K562 (cell line): ENCODE results near the gene DDX55. TPM values are rescaled to one million over a fixed set of nuclear protein-coding genes. Genes with fewer than 3 reads are reported as not detected.

Source experiments
- C11orf30 ChIP-seq: fragments of 450-650 bp; IDR thresholded peaks from 2 replicates; pipeline ENCODE4 v1.6.1; 2016; ENCODE audit warnings: low read depth, mild to moderate bottlenecking
- CBFB ChIP-seq: sonication (generic); formaldehyde crosslinking; IDR thresholded peaks from 2 replicates; pipeline ENCODE4 v1.4.0; 2020; ENCODE audit warnings: mild to moderate bottlenecking, missing genetic modification reagents
- CBX2 ChIP-seq: fragments of 200-600 bp; sonication (generic); IDR thresholded peaks from one replicate; pipeline ENCODE4 v1.6.1; 2012; ENCODE audit warnings: mild to moderate bottlenecking, low read length, inconsistent platforms; ENCODE audit not compliant: insufficient read depth, poor library complexity, severe bottlenecking
- CBX3 ChIP-seq, 2 experiments: IDR thresholded peaks; 1 replicate in 1 of 2; 2 replicates in 1 of 2; pipeline ENCODE4 v1.6.1; 2012; ENCODE audit warnings: inconsistent platforms in 2 of 2, low read length in 2 of 2, borderline replicate concordance in 1 of 2, control low read depth in 1 of 2
- polyA plus RNA-seq, 8 experiments: library from polyadenylated mRNA; depleted of rRNA in 4 of 8; stranded (reverse) in 5 of 8; unstranded in 3 of 8; fragments of >200 nt; fragmentation: Nextera tagmentation in 2 of 8; fragmentation: Illumina TruSeq in 1 of 8; extraction: Ambion mirVana in 2 of 8; extraction: Trizol in 1 of 8; gene quantifications; 2 replicates each; pipeline versions ENCODE4 v1.2.1 to v1.2.3, GENCODE V29; 2011 to 2014; ENCODE audit warnings: inconsistent platforms in 1 of 8, missing spikeins in 1 of 8
- total RNA-seq, 7 experiments: library from RNA; depleted of rRNA in 6 of 7; stranded (reverse); fragments of >200 nt in 6 of 7; fragmentation: Illumina TruSeq in 2 of 7; extraction: Trizol in 2 of 7; gene quantifications; 2 replicates each; pipeline versions ENCODE4 v1.2.1 to v1.2.3, GENCODE V29; 2011 to 2021; ENCODE audit warnings: low replicate concordance in 1 of 7
- TF ChIP-seq, protein P1 (sequence below), 2 experiments: fragments of 450-650 bp; IDR thresholded peaks; 2 replicates each; pipeline ENCODE4 v1.6.1; 2018; ENCODE audit warnings: mild to moderate bottlenecking in 2 of 2, low read depth in 1 of 2; ENCODE audit not compliant: partially characterized antibody in 2 of 2
- TF ChIP-seq, protein P2 (sequence below): fragments of 450-650 bp; IDR thresholded peaks from 2 replicates; pipeline ENCODE4 v1.6.1; 2016; ENCODE audit warnings: mild to moderate bottlenecking, moderate library complexity
- TF ChIP-seq, protein P3 (sequence below): sonication (generic); formaldehyde crosslinking; IDR thresholded peaks from 2 replicates; pipeline ENCODE4 v1.9.0; 2022; ENCODE audit warnings: mild to moderate bottlenecking, missing genetic modification reagents
- TF ChIP-seq, protein P4 (sequence below): fragments of 450-650 bp; formaldehyde crosslinking; IDR thresholded peaks from 2 replicates; pipeline ENCODE4 v1.4.0; 2020; ENCODE audit warnings: mild to moderate bottlenecking, mixed read lengths

Gene DDX55
- total and polyA plus RNA-seq, 9 of the 15 experiments (the other 6 are each of a cell fraction or from before 2014, with no cell fraction given), result 10.6 to 71.0 (median 60.9) TPM

DNA sequence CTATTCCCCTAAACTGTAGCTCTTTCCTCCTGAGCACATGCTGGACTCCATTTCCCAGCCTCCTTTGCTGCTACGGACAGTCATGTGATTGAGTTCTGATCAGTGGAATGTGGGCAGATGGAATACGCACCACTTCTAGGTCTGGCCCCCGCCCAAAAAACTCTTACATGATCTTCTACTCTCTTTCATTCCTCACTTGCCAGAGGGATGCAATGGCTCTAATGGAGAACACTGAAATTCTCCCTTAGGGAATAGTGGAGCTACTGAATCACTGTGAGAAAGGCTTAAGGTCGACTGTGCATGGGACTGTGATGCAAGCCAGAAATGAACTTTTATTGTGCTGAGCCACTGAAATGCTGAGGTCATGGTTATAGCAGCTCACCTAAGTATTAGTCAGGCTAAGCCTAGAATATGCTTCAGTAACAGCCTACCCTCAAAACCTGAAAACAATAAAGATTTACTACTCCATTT, 30.5 kb upstream of the DDX55 start (continued):
- TF ChIP-seq CBX2 (no peak), CBX3 (IDR thresholded peaks at IDR 0.05; ENCODE audit: borderline replicate concordance in 1 of 2, low read length in 2 of 2) (0 out of 3 replicates have a peak, but pooled peaks of 1 of the 2 experiments have one; percentile 31), CBFB (CRISPR knock-in tag) (no peak), C11orf30 (peak; percentile 53)
- TF ChIP-seq, protein P1, sequence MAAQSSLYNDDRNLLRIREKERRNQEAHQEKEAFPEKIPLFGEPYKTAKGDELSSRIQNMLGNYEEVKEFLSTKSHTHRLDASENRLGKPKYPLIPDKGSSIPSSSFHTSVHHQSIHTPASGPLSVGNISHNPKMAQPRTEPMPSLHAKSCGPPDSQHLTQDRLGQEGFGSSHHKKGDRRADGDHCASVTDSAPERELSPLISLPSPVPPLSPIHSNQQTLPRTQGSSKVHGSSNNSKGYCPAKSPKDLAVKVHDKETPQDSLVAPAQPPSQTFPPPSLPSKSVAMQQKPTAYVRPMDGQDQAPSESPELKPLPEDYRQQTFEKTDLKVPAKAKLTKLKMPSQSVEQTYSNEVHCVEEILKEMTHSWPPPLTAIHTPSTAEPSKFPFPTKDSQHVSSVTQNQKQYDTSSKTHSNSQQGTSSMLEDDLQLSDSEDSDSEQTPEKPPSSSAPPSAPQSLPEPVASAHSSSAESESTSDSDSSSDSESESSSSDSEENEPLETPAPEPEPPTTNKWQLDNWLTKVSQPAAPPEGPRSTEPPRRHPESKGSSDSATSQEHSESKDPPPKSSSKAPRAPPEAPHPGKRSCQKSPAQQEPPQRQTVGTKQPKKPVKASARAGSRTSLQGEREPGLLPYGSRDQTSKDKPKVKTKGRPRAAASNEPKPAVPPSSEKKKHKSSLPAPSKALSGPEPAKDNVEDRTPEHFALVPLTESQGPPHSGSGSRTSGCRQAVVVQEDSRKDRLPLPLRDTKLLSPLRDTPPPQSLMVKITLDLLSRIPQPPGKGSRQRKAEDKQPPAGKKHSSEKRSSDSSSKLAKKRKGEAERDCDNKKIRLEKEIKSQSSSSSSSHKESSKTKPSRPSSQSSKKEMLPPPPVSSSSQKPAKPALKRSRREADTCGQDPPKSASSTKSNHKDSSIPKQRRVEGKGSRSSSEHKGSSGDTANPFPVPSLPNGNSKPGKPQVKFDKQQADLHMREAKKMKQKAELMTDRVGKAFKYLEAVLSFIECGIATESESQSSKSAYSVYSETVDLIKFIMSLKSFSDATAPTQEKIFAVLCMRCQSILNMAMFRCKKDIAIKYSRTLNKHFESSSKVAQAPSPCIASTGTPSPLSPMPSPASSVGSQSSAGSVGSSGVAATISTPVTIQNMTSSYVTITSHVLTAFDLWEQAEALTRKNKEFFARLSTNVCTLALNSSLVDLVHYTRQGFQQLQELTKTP (IDR thresholded peaks at IDR 0.05; ENCODE audit: low read depth in 1 of 2, partially characterized antibody in 2 of 2), result peak in 1 of 2 experiments; percentile 80
- TF ChIP-seq, protein P2, sequence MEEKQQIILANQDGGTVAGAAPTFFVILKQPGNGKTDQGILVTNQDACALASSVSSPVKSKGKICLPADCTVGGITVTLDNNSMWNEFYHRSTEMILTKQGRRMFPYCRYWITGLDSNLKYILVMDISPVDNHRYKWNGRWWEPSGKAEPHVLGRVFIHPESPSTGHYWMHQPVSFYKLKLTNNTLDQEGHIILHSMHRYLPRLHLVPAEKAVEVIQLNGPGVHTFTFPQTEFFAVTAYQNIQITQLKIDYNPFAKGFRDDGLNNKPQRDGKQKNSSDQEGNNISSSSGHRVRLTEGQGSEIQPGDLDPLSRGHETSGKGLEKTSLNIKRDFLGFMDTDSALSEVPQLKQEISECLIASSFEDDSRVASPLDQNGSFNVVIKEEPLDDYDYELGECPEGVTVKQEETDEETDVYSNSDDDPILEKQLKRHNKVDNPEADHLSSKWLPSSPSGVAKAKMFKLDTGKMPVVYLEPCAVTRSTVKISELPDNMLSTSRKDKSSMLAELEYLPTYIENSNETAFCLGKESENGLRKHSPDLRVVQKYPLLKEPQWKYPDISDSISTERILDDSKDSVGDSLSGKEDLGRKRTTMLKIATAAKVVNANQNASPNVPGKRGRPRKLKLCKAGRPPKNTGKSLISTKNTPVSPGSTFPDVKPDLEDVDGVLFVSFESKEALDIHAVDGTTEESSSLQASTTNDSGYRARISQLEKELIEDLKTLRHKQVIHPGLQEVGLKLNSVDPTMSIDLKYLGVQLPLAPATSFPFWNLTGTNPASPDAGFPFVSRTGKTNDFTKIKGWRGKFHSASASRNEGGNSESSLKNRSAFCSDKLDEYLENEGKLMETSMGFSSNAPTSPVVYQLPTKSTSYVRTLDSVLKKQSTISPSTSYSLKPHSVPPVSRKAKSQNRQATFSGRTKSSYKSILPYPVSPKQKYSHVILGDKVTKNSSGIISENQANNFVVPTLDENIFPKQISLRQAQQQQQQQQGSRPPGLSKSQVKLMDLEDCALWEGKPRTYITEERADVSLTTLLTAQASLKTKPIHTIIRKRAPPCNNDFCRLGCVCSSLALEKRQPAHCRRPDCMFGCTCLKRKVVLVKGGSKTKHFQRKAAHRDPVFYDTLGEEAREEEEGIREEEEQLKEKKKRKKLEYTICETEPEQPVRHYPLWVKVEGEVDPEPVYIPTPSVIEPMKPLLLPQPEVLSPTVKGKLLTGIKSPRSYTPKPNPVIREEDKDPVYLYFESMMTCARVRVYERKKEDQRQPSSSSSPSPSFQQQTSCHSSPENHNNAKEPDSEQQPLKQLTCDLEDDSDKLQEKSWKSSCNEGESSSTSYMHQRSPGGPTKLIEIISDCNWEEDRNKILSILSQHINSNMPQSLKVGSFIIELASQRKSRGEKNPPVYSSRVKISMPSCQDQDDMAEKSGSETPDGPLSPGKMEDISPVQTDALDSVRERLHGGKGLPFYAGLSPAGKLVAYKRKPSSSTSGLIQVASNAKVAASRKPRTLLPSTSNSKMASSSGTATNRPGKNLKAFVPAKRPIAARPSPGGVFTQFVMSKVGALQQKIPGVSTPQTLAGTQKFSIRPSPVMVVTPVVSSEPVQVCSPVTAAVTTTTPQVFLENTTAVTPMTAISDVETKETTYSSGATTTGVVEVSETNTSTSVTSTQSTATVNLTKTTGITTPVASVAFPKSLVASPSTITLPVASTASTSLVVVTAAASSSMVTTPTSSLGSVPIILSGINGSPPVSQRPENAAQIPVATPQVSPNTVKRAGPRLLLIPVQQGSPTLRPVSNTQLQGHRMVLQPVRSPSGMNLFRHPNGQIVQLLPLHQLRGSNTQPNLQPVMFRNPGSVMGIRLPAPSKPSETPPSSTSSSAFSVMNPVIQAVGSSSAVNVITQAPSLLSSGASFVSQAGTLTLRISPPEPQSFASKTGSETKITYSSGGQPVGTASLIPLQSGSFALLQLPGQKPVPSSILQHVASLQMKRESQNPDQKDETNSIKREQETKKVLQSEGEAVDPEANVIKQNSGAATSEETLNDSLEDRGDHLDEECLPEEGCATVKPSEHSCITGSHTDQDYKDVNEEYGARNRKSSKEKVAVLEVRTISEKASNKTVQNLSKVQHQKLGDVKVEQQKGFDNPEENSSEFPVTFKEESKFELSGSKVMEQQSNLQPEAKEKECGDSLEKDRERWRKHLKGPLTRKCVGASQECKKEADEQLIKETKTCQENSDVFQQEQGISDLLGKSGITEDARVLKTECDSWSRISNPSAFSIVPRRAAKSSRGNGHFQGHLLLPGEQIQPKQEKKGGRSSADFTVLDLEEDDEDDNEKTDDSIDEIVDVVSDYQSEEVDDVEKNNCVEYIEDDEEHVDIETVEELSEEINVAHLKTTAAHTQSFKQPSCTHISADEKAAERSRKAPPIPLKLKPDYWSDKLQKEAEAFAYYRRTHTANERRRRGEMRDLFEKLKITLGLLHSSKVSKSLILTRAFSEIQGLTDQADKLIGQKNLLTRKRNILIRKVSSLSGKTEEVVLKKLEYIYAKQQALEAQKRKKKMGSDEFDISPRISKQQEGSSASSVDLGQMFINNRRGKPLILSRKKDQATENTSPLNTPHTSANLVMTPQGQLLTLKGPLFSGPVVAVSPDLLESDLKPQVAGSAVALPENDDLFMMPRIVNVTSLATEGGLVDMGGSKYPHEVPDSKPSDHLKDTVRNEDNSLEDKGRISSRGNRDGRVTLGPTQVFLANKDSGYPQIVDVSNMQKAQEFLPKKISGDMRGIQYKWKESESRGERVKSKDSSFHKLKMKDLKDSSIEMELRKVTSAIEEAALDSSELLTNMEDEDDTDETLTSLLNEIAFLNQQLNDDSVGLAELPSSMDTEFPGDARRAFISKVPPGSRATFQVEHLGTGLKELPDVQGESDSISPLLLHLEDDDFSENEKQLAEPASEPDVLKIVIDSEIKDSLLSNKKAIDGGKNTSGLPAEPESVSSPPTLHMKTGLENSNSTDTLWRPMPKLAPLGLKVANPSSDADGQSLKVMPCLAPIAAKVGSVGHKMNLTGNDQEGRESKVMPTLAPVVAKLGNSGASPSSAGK, result peak; percentile 34; the same call in 1 of the 2 replicates
- TF ChIP-seq, protein P3, sequence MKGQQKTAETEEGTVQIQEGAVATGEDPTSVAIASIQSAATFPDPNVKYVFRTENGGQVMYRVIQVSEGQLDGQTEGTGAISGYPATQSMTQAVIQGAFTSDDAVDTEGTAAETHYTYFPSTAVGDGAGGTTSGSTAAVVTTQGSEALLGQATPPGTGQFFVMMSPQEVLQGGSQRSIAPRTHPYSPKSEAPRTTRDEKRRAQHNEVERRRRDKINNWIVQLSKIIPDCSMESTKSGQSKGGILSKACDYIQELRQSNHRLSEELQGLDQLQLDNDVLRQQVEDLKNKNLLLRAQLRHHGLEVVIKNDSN (CRISPR knock-in tag), result peak; percentile 90
- TF ChIP-seq, protein P4, sequence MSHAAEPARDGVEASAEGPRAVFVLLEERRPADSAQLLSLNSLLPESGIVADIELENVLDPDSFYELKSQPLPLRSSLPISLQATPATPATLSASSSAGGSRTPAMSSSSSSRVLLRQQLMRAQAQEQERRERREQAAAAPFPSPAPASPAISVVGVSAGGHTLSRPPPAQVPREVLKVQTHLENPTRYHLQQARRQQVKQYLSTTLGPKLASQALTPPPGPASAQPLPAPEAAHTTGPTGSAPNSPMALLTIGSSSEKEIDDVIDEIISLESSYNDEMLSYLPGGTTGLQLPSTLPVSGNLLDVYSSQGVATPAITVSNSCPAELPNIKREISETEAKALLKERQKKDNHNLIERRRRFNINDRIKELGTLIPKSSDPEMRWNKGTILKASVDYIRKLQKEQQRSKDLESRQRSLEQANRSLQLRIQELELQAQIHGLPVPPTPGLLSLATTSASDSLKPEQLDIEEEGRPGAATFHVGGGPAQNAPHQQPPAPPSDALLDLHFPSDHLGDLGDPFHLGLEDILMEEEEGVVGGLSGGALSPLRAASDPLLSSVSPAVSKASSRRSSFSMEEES (CRISPR knock-in tag), result peak; percentile 82
